Stimulated activated naive CD8-positive, alpha-beta T cell treated with anti-CD3 and anti-CD28 coated beads, Interleukin-15, Interleukin-2, amounts not matched to agents 100 ng/mL and 50 ng/mL, for 24 hours (primary cell): ENCODE results near the gene PPP1R3F.

Source experiments
- H3K27ac Mint-ChIP-seq: one replicate; pipeline ENCODE4 v1.8.0; 2021; ENCODE audit warnings: mild to moderate bottlenecking, mixed read lengths
- H3K27me3 Mint-ChIP-seq: one replicate; pipeline ENCODE4 v1.8.0; 2021; ENCODE audit warnings: mixed read lengths
- H3K36me3 Mint-ChIP-seq: one replicate; pipeline ENCODE4 v1.8.0; 2021; ENCODE audit warnings: low read depth, mixed read lengths
- H3K4me1 Mint-ChIP-seq: one replicate; pipeline ENCODE4 v1.8.0; 2021; ENCODE audit warnings: low read depth, mixed read lengths
- H3K4me3 Mint-ChIP-seq: one replicate; pipeline ENCODE4 v1.8.0; 2021; ENCODE audit warnings: mild to moderate bottlenecking, mixed read lengths
- H3K9me3 Mint-ChIP-seq: one replicate; pipeline ENCODE4 v1.8.0; 2021; ENCODE audit warnings: mixed read lengths

PPP1R3F gene

DNA sequence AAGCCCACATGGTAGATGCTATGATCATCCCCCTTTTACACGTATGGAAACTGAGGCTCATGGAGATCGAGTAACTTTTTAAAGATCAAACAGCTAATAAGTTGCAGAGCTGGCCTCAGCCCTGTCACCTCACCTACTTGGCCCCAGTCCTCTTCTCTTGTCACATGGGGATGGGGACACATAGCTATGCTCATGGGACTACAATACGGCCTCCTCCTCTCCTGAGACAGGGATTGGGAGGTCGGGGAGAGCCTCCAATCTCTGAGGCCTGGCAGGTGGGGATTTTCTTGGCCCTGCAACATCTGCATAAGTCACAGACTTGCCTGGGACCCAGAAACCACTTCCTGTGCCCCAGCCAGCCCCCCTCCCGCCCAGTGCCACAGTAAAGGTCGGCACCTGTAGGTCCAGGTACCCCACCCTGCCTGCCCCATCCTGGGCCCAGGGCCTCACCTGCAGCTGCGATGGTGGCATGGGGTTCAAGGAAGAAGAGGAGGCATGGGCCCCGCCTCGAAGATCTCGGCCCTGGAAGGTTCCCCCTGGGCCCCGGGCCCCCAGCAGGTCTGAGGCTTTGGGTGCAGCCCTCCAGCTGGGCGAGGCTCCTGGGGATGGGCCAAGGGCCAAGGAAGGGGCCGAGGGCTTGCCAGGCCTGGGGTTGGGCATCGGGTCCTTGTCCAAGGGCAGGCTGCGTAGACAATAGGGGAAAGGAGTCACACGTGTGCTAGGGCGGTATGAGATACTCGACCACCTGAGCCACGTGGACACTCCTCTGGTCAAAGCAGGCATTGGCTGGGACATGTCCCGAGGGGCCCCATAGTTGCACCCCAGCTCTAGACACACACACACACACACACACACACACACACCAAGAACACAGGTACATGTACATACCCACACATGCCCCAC lies 11.5 kb upstream of the PPP1R3F start:
- Mint-ChIP-seq H3K27ac (peak overlapping the region; percentile 52), H3K4me1 (peaks cover 34% of the 10 kb centered on the region), H3K4me3 (no peak overlapping the region), H3K36me3 (no peaks in the 10 kb centered on the region), H3K27me3 (no peaks in the 10 kb centered on the region), H3K9me3 (no peaks in the 10 kb centered on the region)

- H3K36me3 Mint-ChIP-seq = no peaks in the 10 kb centered on the region
- H3K27ac Mint-ChIP-seq = no peak overlapping the region
- H3K4me3 Mint-ChIP-seq = no peak overlapping the region
- H3K4me1 Mint-ChIP-seq = peaks cover 38% of the 10 kb centered on the region
- no peaks in the 10 kb centered on the region for H3K27me3 Mint-ChIP-seq
- H3K9me3 Mint-ChIP-seq = no peaks in the 10 kb centered on the region
Measured at GRCh38 chrX:49258749-49259124, 10.9 kb upstream of the PPP1R3F start.

DNA sequence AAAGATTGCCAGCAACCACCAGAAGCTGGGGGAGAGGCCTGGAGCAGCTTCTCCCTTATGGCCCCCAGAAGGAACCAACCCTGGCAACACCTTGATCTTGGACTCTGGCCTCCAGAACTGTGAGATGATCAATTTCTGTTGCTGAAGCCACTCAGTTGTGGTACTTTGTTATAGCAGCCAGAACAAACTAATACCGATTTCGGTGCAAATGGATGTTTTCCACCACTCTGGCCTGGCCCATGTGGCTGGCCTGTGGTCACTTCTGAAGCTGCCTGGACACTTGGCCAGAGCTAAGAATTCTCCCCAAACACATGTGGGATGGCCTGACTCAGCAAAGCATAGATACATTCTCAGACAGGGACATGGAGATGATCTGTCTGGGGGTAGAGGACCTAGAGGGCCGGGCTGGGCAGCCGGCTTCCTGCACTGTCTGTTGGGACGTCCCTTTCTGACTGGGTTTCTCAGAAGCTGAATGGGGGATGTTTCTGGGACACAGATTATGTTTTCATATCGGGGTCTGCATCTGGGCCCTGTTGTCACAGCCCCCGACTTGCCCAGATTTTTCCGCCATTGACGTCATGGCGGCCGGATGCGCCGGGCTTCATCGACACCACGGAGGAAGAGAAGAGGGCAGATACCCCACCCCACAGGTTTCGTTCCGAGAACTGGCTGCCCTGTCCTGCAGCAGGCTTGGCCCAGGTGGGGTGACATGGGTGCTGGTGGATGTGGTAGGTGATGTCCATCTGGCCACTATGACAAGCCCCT lies 9.2 kb upstream of the PPP1R3F start:
- no peak overlapping the region for H3K4me3 Mint-ChIP-seq

GRCh38 chrX:49262603-49263002 lies 7.0 kb upstream of the PPP1R3F start:
- Mint-ChIP-seq H3K27me3 (no peaks in the 10 kb centered on the region), H3K36me3 (no peaks in the 10 kb centered on the region), H3K4me3 (peak overlapping the region; percentile 55), H3K27ac (peak overlapping the region; percentile 61), H3K4me1 (peaks cover 49% of the 10 kb centered on the region), H3K9me3 (no peaks in the 10 kb centered on the region)

More for the DNA sequence above, 9.2 kb upstream of the PPP1R3F start:
- Mint-ChIP-seq H3K9me3 (no peaks in the 10 kb centered on the region), H3K36me3 (no peaks in the 10 kb centered on the region), H3K27ac (peak overlapping the region; percentile 52), H3K27me3 (no peaks in the 10 kb centered on the region), H3K4me1 (peaks cover 54% of the 10 kb centered on the region)

- Mint-ChIP-seq H3K27me3 (no peaks in the 10 kb centered on the region), H3K4me3 (peak overlapping the region; percentile 74), H3K4me1 (peaks cover 54% of the 10 kb centered on the region), H3K27ac (peak overlapping the region; percentile 82), H3K9me3 (no peaks in the 10 kb centered on the region), H3K36me3 (no peaks in the 10 kb centered on the region)
Measured at GRCh38 chrX:49263631-49264030, 6.0 kb upstream of the PPP1R3F start.

DNA sequence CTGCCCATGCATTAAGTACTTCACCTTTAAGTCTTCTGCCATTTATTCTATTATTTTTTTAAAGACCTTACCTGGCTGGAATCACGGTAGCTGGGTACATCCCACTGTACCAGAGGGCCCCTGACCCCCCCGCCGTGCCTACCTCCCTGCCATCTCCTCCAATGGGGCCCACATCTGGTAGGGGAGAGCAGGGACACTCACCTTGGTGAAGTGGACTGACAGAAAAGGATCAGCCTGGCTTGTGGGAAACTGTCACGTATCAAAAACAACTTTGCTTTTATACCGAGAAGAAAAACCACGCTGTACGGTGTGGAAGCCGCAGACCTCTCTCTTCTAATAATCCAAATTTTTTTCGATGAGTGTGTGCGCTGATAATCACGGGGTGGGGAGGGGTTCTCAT lies 5.1 kb upstream of the PPP1R3F start, which contains the start of gene FOXP3:
Gene FOXP3 (minus strand): TSS at position 251 of the 400 bp plus-strand sequence. CDS start 6,205 bp downstream, outside the sequence.
- Mint-ChIP-seq H3K36me3 (no peaks in the 10 kb centered on the region), H3K27ac (peak within 1 kb of the TSS; percentile 82), H3K4me3 (peak within 1 kb of the TSS; percentile 74), H3K4me1 (peaks cover 54% of the 10 kb centered on the region), H3K9me3 (no peaks in the 10 kb centered on the region), H3K27me3 (no peaks in the 10 kb centered on the region)

- Mint-ChIP-seq H3K9me3 (no peaks in the 10 kb centered on the region), H3K4me3 (peak overlapping the region; percentile 41), H3K4me1 (peaks cover 63% of the 10 kb centered on the region), H3K27ac (no peak overlapping the region), H3K27me3 (no peaks in the 10 kb centered on the region), H3K36me3 (peaks cover 6% of the 10 kb centered on the region)
Measured at GRCh38 chrX:49266523-49267445, 2.8 kb upstream of the PPP1R3F start.

DNA sequence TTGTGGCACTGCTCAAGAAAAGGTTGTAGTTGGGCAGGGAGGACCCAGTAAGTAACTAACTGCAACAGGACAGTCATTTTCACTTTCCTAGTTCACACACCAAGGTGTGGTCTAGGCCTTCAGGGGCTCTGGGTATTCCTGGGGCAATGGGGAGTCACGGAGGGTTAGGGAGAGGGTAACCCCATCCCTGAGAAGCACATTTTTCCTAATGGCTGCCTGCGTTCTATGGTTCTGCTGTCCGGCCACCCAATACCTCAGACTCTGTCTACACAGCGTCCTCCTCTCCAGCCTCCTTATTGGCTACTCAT lies 937 bp upstream of the PPP1R3F start:
- Mint-ChIP-seq H3K27me3 (no peaks in the 10 kb centered on the region), H3K36me3 (peaks cover 11% of the 10 kb centered on the region), H3K9me3 (no peaks in the 10 kb centered on the region), H3K27ac (peak overlapping the region; percentile 100), H3K4me3 (peak overlapping the region; percentile 89), H3K4me1 (peaks cover 64% of the 10 kb centered on the region)

DNA sequence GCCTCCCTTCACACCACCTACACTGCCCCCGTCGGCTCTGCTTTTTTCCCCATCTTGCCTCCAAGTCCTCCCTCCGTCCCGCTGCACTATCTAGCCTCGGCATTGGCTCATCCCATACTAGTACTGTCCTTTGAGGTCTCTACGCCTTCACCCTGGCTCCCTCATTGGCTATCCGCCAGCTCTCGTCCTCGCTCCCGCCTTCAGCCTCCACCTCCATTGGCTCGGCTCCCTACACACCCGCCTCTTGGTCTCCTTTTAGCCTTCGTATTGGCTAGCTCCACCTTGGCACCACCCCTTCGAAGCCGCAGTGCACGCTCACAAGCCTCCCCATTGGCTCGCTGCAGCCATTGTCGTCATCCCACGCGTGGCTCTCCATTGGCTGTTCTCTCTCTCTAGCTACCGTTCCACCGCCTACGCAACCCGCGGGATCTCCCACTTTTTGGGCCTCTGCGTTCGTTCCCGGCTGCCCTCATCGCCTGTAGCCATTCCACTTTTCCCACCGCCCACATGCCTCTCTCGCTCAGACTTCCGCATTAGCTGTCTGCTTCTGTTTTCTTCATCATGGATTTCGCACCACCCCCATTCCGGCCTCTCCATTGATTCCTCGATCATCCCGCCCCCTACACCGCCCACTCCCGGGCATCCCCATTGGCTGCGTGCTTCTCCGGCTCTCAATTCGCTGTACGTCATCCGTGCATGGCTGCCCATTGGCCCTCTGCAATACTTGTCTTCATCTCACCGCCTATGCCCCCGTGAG lies 405 bp upstream of the PPP1R3F start:
- peaks cover 12% of the 10 kb centered on the region for H3K36me3 Mint-ChIP-seq
- no peaks in the 10 kb centered on the region for H3K27me3 Mint-ChIP-seq
- peaks cover 64% of the 10 kb centered on the region for H3K4me1 Mint-ChIP-seq
- no peaks in the 10 kb centered on the region for H3K9me3 Mint-ChIP-seq
- H3K4me3 Mint-ChIP-seq = peak overlapping the region; percentile 89
- peak overlapping the region; percentile 100 for H3K27ac Mint-ChIP-seq

GRCh38 chrX:49270249-49270921 lies 792 bp downstream of the PPP1R3F start:
- peak overlapping the region; percentile 80 for H3K4me3 Mint-ChIP-seq
- H3K27ac Mint-ChIP-seq = peak overlapping the region; percentile 83
- H3K36me3 Mint-ChIP-seq = peaks cover 22% of the 10 kb centered on the region
- H3K4me1 Mint-ChIP-seq = peaks cover 65% of the 10 kb centered on the region
- no peaks in the 10 kb centered on the region for H3K9me3 Mint-ChIP-seq
- no peaks in the 10 kb centered on the region for H3K27me3 Mint-ChIP-seq

GRCh38 chrX:49271341-49271740 lies 1.7 kb downstream of the PPP1R3F start:
- Mint-ChIP-seq H3K4me3 (peak overlapping the region; percentile 80), H3K9me3 (no peaks in the 10 kb centered on the region), H3K4me1 (peaks cover 74% of the 10 kb centered on the region), H3K36me3 (peaks cover 22% of the 10 kb centered on the region), H3K27ac (peak overlapping the region; percentile 83), H3K27me3 (no peaks in the 10 kb centered on the region)

GRCh38 chrX:49272421-49272820 lies 2.8 kb downstream of the PPP1R3F start:
- Mint-ChIP-seq H3K27me3 (no peaks in the 10 kb centered on the region), H3K36me3 (peaks cover 22% of the 10 kb centered on the region), H3K27ac (peak overlapping the region; percentile 85), H3K9me3 (no peaks in the 10 kb centered on the region), H3K4me3 (peak overlapping the region; percentile 74), H3K4me1 (peaks cover 83% of the 10 kb centered on the region)

GRCh38 chrX:49273181-49273727 lies 3.7 kb downstream of the PPP1R3F start:
- H3K4me3 Mint-ChIP-seq = peak overlapping the region; percentile 74

More at GRCh38 chrX:49273181-49273727, 3.7 kb downstream of the PPP1R3F start:
- Mint-ChIP-seq H3K27ac (peak overlapping the region; percentile 85), H3K36me3 (peaks cover 26% of the 10 kb centered on the region), H3K9me3 (no peaks in the 10 kb centered on the region), H3K4me1 (peaks cover 83% of the 10 kb centered on the region), H3K27me3 (no peaks in the 10 kb centered on the region)
